Measurements from ENCODE around the gene UHRF2.

DNA sequence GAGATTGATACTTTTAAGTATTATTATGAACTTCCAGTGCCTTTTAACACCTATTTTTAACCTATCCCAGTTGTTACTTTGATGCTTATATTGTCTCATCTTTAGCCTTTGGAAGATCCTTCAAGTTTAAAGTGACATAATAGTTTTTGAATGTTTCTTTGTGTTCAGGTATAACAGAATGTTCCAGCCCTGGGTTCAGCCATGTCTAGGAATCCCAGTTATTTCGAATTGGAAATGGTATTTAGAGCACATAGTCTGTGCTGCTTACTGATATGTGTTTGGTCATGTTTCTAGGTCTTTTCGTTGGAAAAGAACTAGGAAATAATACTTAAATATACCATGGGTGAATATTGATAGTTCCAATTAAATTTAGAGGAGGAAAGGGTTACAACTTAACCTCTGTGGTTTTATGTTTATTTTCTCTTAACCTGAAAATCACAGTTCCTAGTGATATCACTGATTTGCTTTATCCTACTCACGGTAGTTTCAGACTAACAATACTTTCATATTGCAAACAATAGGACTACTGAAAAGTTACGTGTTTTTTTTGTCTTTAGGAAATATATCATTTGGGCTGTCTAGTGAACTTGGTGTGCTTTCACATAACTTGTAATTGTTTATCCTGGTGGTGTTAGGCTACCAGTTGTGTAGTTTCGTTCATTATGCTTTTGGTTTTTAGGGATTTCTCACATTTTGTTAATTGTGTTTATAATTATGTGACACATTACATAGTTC lies 37.8 kb downstream of the UHRF2 start:
- TF ChIP-seq, protein P1, sequence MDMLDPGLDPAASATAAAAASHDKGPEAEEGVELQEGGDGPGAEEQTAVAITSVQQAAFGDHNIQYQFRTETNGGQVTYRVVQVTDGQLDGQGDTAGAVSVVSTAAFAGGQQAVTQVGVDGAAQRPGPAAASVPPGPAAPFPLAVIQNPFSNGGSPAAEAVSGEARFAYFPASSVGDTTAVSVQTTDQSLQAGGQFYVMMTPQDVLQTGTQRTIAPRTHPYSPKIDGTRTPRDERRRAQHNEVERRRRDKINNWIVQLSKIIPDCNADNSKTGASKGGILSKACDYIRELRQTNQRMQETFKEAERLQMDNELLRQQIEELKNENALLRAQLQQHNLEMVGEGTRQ (IDR thresholded peaks at IDR 0.05; ENCODE audit: low read depth, low read length), result no peak
- no peak for TF ChIP-seq CEBPB (IDR thresholded peaks at IDR 0.05; ENCODE audit: low read depth, low read length)
- no peak for TF ChIP-seq CTCF (conservative IDR thresholded peaks at IDR 0.05; ENCODE audit: low read depth, low read length)
- TF ChIP-seq SMC3 (IDR thresholded peaks at IDR 0.05; ENCODE audit: low read depth, low read length), result no peak
- no peak for TF ChIP-seq POLR2A (IDR thresholded peaks at IDR 0.05; ENCODE audit: low read depth, low read length)
- TF ChIP-seq MXI1 (IDR thresholded peaks at IDR 0.05; ENCODE audit: borderline replicate concordance, low read depth, low read length), result no peak
- TF ChIP-seq RCOR1 (IDR thresholded peaks at IDR 0.05; ENCODE audit: insufficient replicate concordance, low read length), result no peak
- TF ChIP-seq NFE2L2 (IDR thresholded peaks at IDR 0.05; ENCODE audit: low read depth, low read length), result no peak
- no peak for TF ChIP-seq RAD21 (IDR thresholded peaks at IDR 0.05; ENCODE audit: low read length)
- TF ChIP-seq BHLHE40 (IDR thresholded peaks at IDR 0.05; ENCODE audit: low read depth, low read length), result no peak
- no peak for TF ChIP-seq MAZ (IDR thresholded peaks at IDR 0.05; ENCODE audit: borderline replicate concordance, low read depth, low read length)
- no peak for TF ChIP-seq MAFK (IDR thresholded peaks at IDR 0.05; ENCODE audit: low read depth, low read length)
- no peak for TF ChIP-seq RFX5 (IDR thresholded peaks at IDR 0.05; ENCODE audit: low read depth, low read length)
- TF ChIP-seq, protein P2, sequence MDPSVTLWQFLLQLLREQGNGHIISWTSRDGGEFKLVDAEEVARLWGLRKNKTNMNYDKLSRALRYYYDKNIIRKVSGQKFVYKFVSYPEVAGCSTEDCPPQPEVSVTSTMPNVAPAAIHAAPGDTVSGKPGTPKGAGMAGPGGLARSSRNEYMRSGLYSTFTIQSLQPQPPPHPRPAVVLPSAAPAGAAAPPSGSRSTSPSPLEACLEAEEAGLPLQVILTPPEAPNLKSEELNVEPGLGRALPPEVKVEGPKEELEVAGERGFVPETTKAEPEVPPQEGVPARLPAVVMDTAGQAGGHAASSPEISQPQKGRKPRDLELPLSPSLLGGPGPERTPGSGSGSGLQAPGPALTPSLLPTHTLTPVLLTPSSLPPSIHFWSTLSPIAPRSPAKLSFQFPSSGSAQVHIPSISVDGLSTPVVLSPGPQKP (IDR thresholded peaks at IDR 0.05; ENCODE audit: borderline replicate concordance, low read depth, low read length), result no peak
